HepG2 (cell line): ENCODE results near the gene MARCHF2. TPM values are rescaled to one million over a fixed set of nuclear protein-coding genes. Genes with fewer than 3 reads are reported as not detected.
A peak's percentile ranks its signal among the peaks of the same experiment; 100 is the strongest.

Experiments
- ATAC-seq: fragments of 200-7000 bp; cut with Tn5 transposase; 3 replicates; pipeline ENCODE4 v1.9.1; 2020; ENCODE audit warnings: mild to moderate bottlenecking, moderate library complexity
- BruUV-seq: library from RNA; stranded (reverse); fragments of 400-500 nt; replicated peaks from 2 replicates; lab custom pipeline; 2021; lab: Mats Ljungman, UMichigan
- CTCF ChIA-PET: fragments of 300-600 bp; formaldehyde crosslinking; extraction: SDS; loops from one replicate; lab custom pipeline; 2021; ENCODE audit warnings: low total read pairs, inconsistent platforms, low intra/inter-chr PET ratio; lab: Yijun Ruan, JAX
- POLR2A ChIA-PET: fragments of 350-600 bp; sonication (Branson Sonifier 250); formaldehyde crosslinking; loops from one replicate; lab custom pipeline; 2020; ENCODE audit warnings: antibody characterized with exemption, inconsistent platforms; lab: Yijun Ruan, JAX
- DNase-seq: peaks from one replicate; pipeline ENCODE4 v3.0.0-alpha.2; 2015; ENCODE audit warnings: low spot score
- FAIRE-seq: peaks from 3 replicates; lab custom pipeline; 2011; peaks lifted over from hg19 to GRCh38; lab: Jason Lieb, UNC
- H2AFZ ChIP-seq: one replicate; pipeline ENCODE4 v1.6.1; 2011; ENCODE audit warnings: low read length, inconsistent platforms
- H3K27ac ChIP-seq: fragments of 300-600 bp; 3 replicates; pipeline ENCODE4 v1.8.0; 2011; ENCODE audit warnings: mixed run types, mild to moderate bottlenecking, mixed read lengths, low read length, inconsistent platforms; ENCODE audit not compliant: insufficient read depth; ENCODE audit errors: extremely low read length
- H3K27me3 ChIP-seq, 2 experiments: fragments of 200-600 bp in 1 of 2; 2 replicates in 1 of 2; 3 replicates in 1 of 2; pipeline versions ENCODE4 v1.6.0 to v1.8.0; 2011; ENCODE audit warnings: low read length in 2 of 2, mild to moderate bottlenecking in 2 of 2, moderate library complexity in 2 of 2, inconsistent platforms in 1 of 2; ENCODE audit not compliant: insufficient read depth in 2 of 2, control insufficient read depth in 1 of 2
- H3K36me3 ChIP-seq, 2 experiments: fragments of 200-600 bp in 1 of 2; replicated peaks in 1 of 2; 2 replicates in 1 of 2; 3 replicates in 1 of 2; pipeline versions ENCODE4 v1.5.1 to v1.8.0; 2011; ENCODE audit warnings: low read length in 2 of 2, inconsistent platforms in 1 of 2; ENCODE audit not compliant: insufficient read depth in 2 of 2, control insufficient read depth in 1 of 2
- H3K4me1 ChIP-seq: 2 replicates; pipeline ENCODE4 v1.5.1; 2012; ENCODE audit warnings: low read length, inconsistent platforms; ENCODE audit not compliant: insufficient read depth
- H3K4me2 ChIP-seq: 2 replicates; pipeline ENCODE4 v1.6.0; 2011; ENCODE audit warnings: low read depth, low read length, inconsistent platforms
- H3K4me3 ChIP-seq, 3 experiments: fragments of 200-600 bp in 1 of 3; sonication (generic), shearing (Covaris generic) in 1 of 3; replicated peaks in 1 of 3; 2 replicates each; pipeline ENCODE4 v1.5.1; 2011 to 2016; ENCODE audit warnings: low read length in 3 of 3, inconsistent platforms in 2 of 3, low read depth in 2 of 3, mild to moderate bottlenecking in 2 of 3, control low read depth in 1 of 3, mixed read lengths in 1 of 3; ENCODE audit not compliant: insufficient read depth in 1 of 3
- H3K79me2 ChIP-seq: one replicate; pipeline ENCODE4 v1.6.1; 2011; ENCODE audit warnings: low read length, inconsistent platforms; ENCODE audit not compliant: insufficient read depth
- H3K9ac ChIP-seq: 2 replicates; pipeline ENCODE4 v1.6.0; 2011; ENCODE audit warnings: mild to moderate bottlenecking, low read depth, low read length, inconsistent platforms; ENCODE audit not compliant: insufficient read depth
- H3K9me3 ChIP-seq: 2 replicates; pipeline ENCODE4 v1.5.1; 2012; ENCODE audit warnings: mild to moderate bottlenecking, low read length
- H4K20me1 ChIP-seq: 2 replicates; pipeline ENCODE4 v1.6.0; 2011; ENCODE audit warnings: inconsistent platforms, mild to moderate bottlenecking, low read length, moderate library complexity; ENCODE audit not compliant: insufficient read depth
- HDAC1 ChIP-seq: sonication (generic); formaldehyde crosslinking; IDR thresholded peaks from 2 replicates; pipeline ENCODE4 v1.5.1; 2020; ENCODE audit warnings: mild to moderate bottlenecking, missing genetic modification reagents
- HNF4A ChIP-seq: sonication (generic); formaldehyde crosslinking; IDR thresholded peaks from 2 replicates; pipeline ENCODE4 v1.4.0; 2020; ENCODE audit warnings: missing genetic modification reagents
- PCBP2 ChIP-seq: fragments of 200-400 bp; formaldehyde crosslinking; optimal IDR thresholded peaks from 2 replicates; pipeline ENCODE3; 2018; ENCODE audit warnings: low read length, low read depth; ENCODE audit not compliant: poor library complexity, severe bottlenecking
- POLR2A ChIP-seq, 2 experiments: IDR thresholded peaks; 2 replicates each; pipeline ENCODE4 v1.6.1; 2011; ENCODE audit warnings: low read depth in 2 of 2, low read length in 2 of 2, mild to moderate bottlenecking in 1 of 2, moderate library complexity in 1 of 2; ENCODE audit not compliant: insufficient read depth in 1 of 2
- RARA ChIP-seq: IDR thresholded peaks from 2 replicates; pipeline ENCODE4 v1.6.1; 2016; ENCODE audit warnings: missing genetic modification reagents, missing compliant biosample characterization
- REPIN1 ChIP-seq: sonication (generic); formaldehyde crosslinking; IDR thresholded peaks from 2 replicates; pipeline ENCODE4 v1.8.0; 2022; ENCODE audit warnings: missing genetic modification reagents, low read depth, mild to moderate bottlenecking, borderline replicate concordance
- SALL2 ChIP-seq: sonication (generic); formaldehyde crosslinking; IDR thresholded peaks from 2 replicates; pipeline ENCODE4 v1.8.1; 2023; ENCODE audit warnings: mild to moderate bottlenecking, missing genetic modification reagents, inconsistent platforms
- SMYD3 ChIP-seq: sonication (generic); formaldehyde crosslinking; IDR thresholded peaks from 2 replicates; pipeline ENCODE4 v1.8.1; 2023; ENCODE audit warnings: mild to moderate bottlenecking, missing genetic modification reagents
- TARDBP ChIP-seq: sonication (generic); formaldehyde crosslinking; IDR thresholded peaks from 2 replicates; pipeline ENCODE4 v1.8.0; 2022; ENCODE audit warnings: mild to moderate bottlenecking, missing genetic modification reagents
- TEAD2 ChIP-seq: sonication (generic); formaldehyde crosslinking; IDR thresholded peaks from 2 replicates; pipeline ENCODE4 v1.9.0; 2021; ENCODE audit warnings: missing genetic modification reagents
- ZNF143 ChIP-seq: sonication (generic); formaldehyde crosslinking; IDR thresholded peaks from 2 replicates; pipeline ENCODE4 v1.4.0; 2020; ENCODE audit warnings: missing genetic modification reagents
- ZNF350 ChIP-seq: sonication (generic); formaldehyde crosslinking; IDR thresholded peaks from 2 replicates; pipeline ENCODE4 v1.4.0; 2020; ENCODE audit warnings: mild to moderate bottlenecking, low read depth, missing genetic modification reagents, borderline replicate concordance
- ZNF567 ChIP-seq: sonication (generic); formaldehyde crosslinking; IDR thresholded peaks from 2 replicates; pipeline ENCODE4 v1.8.1; 2023; ENCODE audit warnings: mild to moderate bottlenecking, missing genetic modification reagents, borderline replicate concordance
- WGBS: methylation state at CpG from one replicate; pipeline ENCODE4 v1.1.6; 2017; ENCODE audit warnings: low lambda C conversion rate; 5-methylcytosine and 5-hydroxymethylcytosine counted together
- in situ Hi-C: cut with HindIII; loops from 2 replicates; pipeline ENCODE4 v1.10.0; 2017; ENCODE audit warnings: low pct_unique_long_range_greater_than_20kb; ENCODE audit not compliant: extremely low pct_ligation_motif_present
- intact Hi-C: fragments of 100-400 bp; cut with micrococcal nuclease; formaldehyde crosslinking; loops from one replicate; pipeline ENCODE4 v1.10.0; 2022; ENCODE audit not compliant: unreplicated experiment
- polyA plus RNA-seq, 8 experiments: library from polyadenylated mRNA; depleted of rRNA in 3 of 8; stranded (reverse) in 7 of 8; unstranded in 1 of 8; fragments of >200 nt; fragmentation: Illumina TruSeq in 4 of 8; extraction: Trizol in 4 of 8; gene quantifications; 2 replicates each; pipeline versions ENCODE4 v1.2.1 to v1.2.3, GENCODE V29; 2011 to 2016; ENCODE audit warnings: low read depth in 4 of 8, missing spikeins in 1 of 8, mixed read lengths in 1 of 8; ENCODE audit not compliant: insufficient read depth in 1 of 8
- total RNA-seq, 5 experiments: library from RNA; depleted of rRNA; stranded (reverse); fragments of >200 nt; fragmentation: Illumina TruSeq; extraction: Trizol; gene quantifications; 2 replicates each; pipeline ENCODE4 v1.2.3, GENCODE V29; 2016; ENCODE audit warnings: low read depth in 1 of 5
- TF ChIP-seq, protein P1 (sequence below): sonication (generic); formaldehyde crosslinking; IDR thresholded peaks from 2 replicates; pipeline ENCODE4 v1.4.0; 2020; ENCODE audit warnings: missing genetic modification reagents, borderline replicate concordance
- TF ChIP-seq, protein P2 (sequence below): sonication (generic); formaldehyde crosslinking; IDR thresholded peaks from 2 replicates; pipeline ENCODE4 v1.4.0; 2020; ENCODE audit warnings: missing genetic modification reagents
- TF ChIP-seq, protein P3 (sequence below): IDR thresholded peaks from 2 replicates; pipeline ENCODE4 v1.6.1; 2016; ENCODE audit warnings: missing genetic modification reagents, missing compliant biosample characterization
- TF ChIP-seq, protein P4 (sequence below): IDR thresholded peaks from 2 replicates; pipeline ENCODE4 v1.6.1; 2016; ENCODE audit warnings: low read depth, borderline replicate concordance

Gene MARCHF2
- total and polyA plus RNA-seq, 2 of the 13 experiments (the other 11 are each of a cell fraction or from before 2014, with no cell fraction given): 12.7 to 13.0 TPM

DNA sequence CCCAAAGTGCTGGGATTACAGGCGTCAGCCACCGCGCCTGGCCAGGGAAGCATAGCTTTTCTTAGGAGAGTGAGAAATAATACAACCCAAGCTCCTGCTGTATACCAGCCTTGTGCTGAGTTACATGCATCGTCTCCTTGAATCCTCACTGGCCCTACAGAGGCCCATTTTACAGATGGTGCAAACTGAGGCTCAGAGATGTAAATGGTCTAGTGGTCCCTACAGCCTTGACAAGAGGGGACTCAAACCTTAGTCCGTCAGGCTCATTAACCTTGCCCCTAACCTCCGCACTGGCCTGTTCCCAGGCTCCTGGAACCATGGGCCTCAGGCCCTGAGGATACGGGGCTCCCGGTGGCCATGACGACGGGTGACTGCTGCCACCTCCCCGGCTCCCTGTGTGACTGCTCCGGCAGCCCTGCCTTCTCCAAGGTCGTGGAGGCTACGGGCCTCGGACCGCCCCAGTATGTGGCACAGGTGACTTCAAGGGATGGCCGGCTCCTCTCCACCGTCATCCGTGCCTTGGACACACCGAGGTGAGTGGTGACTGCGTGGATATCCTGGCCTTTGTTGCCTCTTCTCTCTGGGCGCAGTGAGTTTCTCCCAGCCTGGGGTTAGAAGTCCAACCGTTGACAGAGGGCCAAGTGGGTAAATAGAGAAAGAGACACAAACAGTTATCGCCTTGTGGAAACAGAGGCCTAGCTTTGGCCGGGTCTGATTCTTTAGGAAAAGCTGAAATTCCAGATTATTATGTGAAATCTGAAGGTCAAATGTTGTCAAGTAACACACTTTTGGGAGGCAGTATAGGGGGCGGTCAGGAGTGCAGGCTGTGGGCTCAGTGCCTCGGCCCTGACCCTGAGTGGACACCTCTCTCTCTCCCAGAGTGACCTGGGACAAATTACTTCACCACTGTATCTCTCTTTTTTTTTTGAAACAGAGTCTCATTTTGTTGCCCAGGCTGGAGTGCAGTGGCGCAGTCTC lies 8.7 kb downstream of the MARCHF2 start:
- H3K79me2 ChIP-seq: no peaks in the 10 kb centered on the region
- peaks cover 50% of the 10 kb centered on the region for H3K4me1 ChIP-seq
- peak overlapping the region; percentile 96 for H2AFZ ChIP-seq
- DNase-seq: peak; percentile 70
- intact Hi-C loops (no loop called here), in situ Hi-C loops (no loop called here)
- POLR2A ChIA-PET: interaction anchor here (0.6 to 8.0 kb wide), 8 partner anchors 8 to 100 kb away, joined by 3 to 82 read pairs (median 11); partner anchors contain the start of genes HNRNPM, MARCHF2, NDUFA7 and RPS28
- ATAC-seq: peak; percentile 64
- peak overlapping the region; percentile 50 to 67 (median 52); a peak in 5 of 6 replicates for H3K4me3 ChIP-seq
- H3K4me2 ChIP-seq: peak overlapping the region; percentile 77
- BruUV-seq: TSS peak; percentile 93
- H4K20me1 ChIP-seq: no peaks in the 10 kb centered on the region
- FAIRE-seq: peak; percentile 58
- peak overlapping the region; percentile 73 for H3K9ac ChIP-seq
- CTCF ChIA-PET: no interaction called here
- 31% methylated on average over 16 of the region's 28 CpGs for WGBS
- H3K27me3 ChIP-seq: no peaks in the 10 kb centered on the region
- peak overlapping the region; percentile 88 for H3K27ac ChIP-seq
- no peaks in the 10 kb centered on the region for H3K9me3 ChIP-seq
- no peaks in the 10 kb centered on the region for H3K36me3 ChIP-seq
- TF ChIP-seq POLR2A (IDR thresholded peaks at IDR 0.05; ENCODE audit: insufficient read depth in 1 of 2, low read depth in 2 of 2, low read length in 2 of 2) (peak; percentile 23 to 47; a peak in 1 of 4 replicates), TEAD2 (no peak), ZNF567 (peak; percentile 61; the same call in 1 of the 2 replicates), HDAC1 (CRISPR knock-in tag) (peak; percentile 62), SALL2 (0 out of 2 replicates have a peak, but pooled peaks have one; percentile 47), SMYD3 (CRISPR knock-in tag) (peak; percentile 81), ZNF143 (CRISPR knock-in tag) (peak; percentile 30; the same call in 1 of the 2 replicates), TARDBP (CRISPR knock-in tag) (peak; percentile 73), ZNF350 (CRISPR knock-in tag) (0 out of 2 replicates have a peak, but pooled peaks have one; percentile 36), PCBP2 (no peak), RARA (CRISPR knock-in tag) (peak; percentile 88), HNF4A (peak; percentile 70), REPIN1 (peak; percentile 68; the same call in 1 of the 2 replicates)
- TF ChIP-seq, protein P1, sequence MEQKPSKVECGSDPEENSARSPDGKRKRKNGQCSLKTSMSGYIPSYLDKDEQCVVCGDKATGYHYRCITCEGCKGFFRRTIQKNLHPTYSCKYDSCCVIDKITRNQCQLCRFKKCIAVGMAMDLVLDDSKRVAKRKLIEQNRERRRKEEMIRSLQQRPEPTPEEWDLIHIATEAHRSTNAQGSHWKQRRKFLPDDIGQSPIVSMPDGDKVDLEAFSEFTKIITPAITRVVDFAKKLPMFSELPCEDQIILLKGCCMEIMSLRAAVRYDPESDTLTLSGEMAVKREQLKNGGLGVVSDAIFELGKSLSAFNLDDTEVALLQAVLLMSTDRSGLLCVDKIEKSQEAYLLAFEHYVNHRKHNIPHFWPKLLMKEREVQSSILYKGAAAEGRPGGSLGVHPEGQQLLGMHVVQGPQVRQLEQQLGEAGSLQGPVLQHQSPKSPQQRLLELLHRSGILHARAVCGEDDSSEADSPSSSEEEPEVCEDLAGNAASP (CRISPR knock-in tag): peak; percentile 60; the same call in 1 of the 2 replicates
- TF ChIP-seq, protein P2, sequence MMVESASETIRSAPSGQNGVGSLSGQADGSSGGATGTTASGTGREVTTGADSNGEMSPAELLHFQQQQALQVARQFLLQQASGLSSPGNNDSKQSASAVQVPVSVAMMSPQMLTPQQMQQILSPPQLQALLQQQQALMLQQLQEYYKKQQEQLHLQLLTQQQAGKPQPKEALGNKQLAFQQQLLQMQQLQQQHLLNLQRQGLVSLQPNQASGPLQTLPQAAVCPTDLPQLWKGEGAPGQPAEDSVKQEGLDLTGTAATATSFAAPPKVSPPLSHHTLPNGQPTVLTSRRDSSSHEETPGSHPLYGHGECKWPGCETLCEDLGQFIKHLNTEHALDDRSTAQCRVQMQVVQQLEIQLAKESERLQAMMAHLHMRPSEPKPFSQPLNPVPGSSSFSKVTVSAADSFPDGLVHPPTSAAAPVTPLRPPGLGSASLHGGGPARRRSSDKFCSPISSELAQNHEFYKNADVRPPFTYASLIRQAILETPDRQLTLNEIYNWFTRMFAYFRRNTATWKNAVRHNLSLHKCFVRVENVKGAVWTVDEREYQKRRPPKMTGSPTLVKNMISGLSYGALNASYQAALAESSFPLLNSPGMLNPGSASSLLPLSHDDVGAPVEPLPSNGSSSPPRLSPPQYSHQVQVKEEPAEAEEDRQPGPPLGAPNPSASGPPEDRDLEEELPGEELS (CRISPR knock-in tag): peak; percentile 47; the same call in 1 of the 2 replicates
- TF ChIP-seq, protein P3, sequence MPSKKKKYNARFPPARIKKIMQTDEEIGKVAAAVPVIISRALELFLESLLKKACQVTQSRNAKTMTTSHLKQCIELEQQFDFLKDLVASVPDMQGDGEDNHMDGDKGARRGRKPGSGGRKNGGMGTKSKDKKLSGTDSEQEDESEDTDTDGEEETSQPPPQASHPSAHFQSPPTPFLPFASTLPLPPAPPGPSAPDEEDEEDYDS: no peak
- TF ChIP-seq, protein P4, sequence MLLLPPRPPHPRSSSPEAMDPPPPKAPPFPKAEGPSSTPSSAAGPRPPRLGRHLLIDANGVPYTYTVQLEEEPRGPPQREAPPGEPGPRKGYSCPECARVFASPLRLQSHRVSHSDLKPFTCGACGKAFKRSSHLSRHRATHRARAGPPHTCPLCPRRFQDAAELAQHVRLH (CRISPR knock-in tag): 0 out of 2 replicates have a peak, but pooled peaks have one; percentile 29
